ENCODE measurements around the gene ADAMTS13. TPM values are rescaled to one million over a fixed set of nuclear protein-coding genes. Genes with fewer than 3 reads are reported as not detected.

The ADAMTS13 gene
- total RNA-seq, 1 donor from 2014 or later: 3.1 TPM

- intact Hi-C loops (cut with micrococcal nuclease): no loop called here
- no peak for ATAC-seq
- peak; percentile 20 for DNase-seq
Measured at GRCh38 chr9:133477461-133477860, 55.3 kb downstream of the ADAMTS13 start.

- DNase-seq (peak; percentile 51), ATAC-seq (peak; percentile 35)
- intact Hi-C loops (cut with micrococcal nuclease): no loop called here
Measured at GRCh38 chr9:133477992-133478850, 56.1 kb downstream of the ADAMTS13 start.

- ATAC-seq (peak; percentile 99), DNase-seq (peak; percentile 94)
- intact Hi-C loops (cut with micrococcal nuclease): no loop called here
Measured at GRCh38 chr9:133478851-133479711, 56.9 kb downstream of the ADAMTS13 start, which contains the start of gene SLC2A6. TSS of gene SLC2A6 (minus strand) at chr9:133479099. CDS start at chr9:133479059, 40 bp downstream.

GRCh38 chr9:133483611-133484010 is 61.4 kb downstream of the ADAMTS13 start:
- intact Hi-C loops (cut with micrococcal nuclease): loop anchor here (10.0 kb wide), 2 partner anchors 79 to 299 kb away; no protein-coding TSS in a partner anchor
- DNase-seq: peak; percentile 10
- no peak for ATAC-seq

GRCh38 chr9:133484671-133485437 is 62.7 kb downstream of the ADAMTS13 start:
- ATAC-seq (no peak), DNase-seq (peak; percentile 23)
- intact Hi-C loops (cut with micrococcal nuclease): loop anchor here (10.0 kb wide), 2 partner anchors 80 to 300 kb away; no protein-coding TSS in a partner anchor

GRCh38 chr9:133485531-133486260 is 63.5 kb downstream of the ADAMTS13 start:
- DNase-seq: peak; percentile 26

GRCh38 chr9:133487331-133487725 is 65.2 kb downstream of the ADAMTS13 start:
- intact Hi-C loops (cut with micrococcal nuclease): loop anchor here (10.0 kb wide), 2 partner anchors 83 to 303 kb away; no protein-coding TSS in a partner anchor
- DNase-seq (no peak), ATAC-seq (no peak)

More at GRCh38 chr9:133485531-133486260, 63.5 kb downstream of the ADAMTS13 start:
- peak; percentile 7 for ATAC-seq
- intact Hi-C loops (cut with micrococcal nuclease): loop anchor here (10.0 kb wide), 2 partner anchors 81 to 301 kb away; no protein-coding TSS in a partner anchor

- DNase-seq (peak; percentile 20), ATAC-seq (no peak)
- intact Hi-C loops (cut with micrococcal nuclease): loop anchor here (10.0 kb wide), 2 partner anchors 84 to 304 kb away; no protein-coding TSS in a partner anchor
Measured at GRCh38 chr9:133488686-133489252, 66.6 kb downstream of the ADAMTS13 start.

GRCh38 chr9:133489253-133490190 is 67.4 kb downstream of the ADAMTS13 start:
- intact Hi-C loops (cut with micrococcal nuclease): loop anchor here (10.0 kb wide), 2 partner anchors 85 to 305 kb away; no protein-coding TSS in a partner anchor
- DNase-seq: peak; percentile 25
- no peak for ATAC-seq

- peak; percentile 20 for DNase-seq
- ATAC-seq: no peak
- intact Hi-C loops (cut with micrococcal nuclease): no loop called here
Measured at GRCh38 chr9:133490201-133490681, 68.1 kb downstream of the ADAMTS13 start.

- no peak for ATAC-seq
- intact Hi-C loops (cut with micrococcal nuclease): no loop called here
- peak; percentile 22 for DNase-seq
Measured at GRCh38 chr9:133490865-133491655, 68.9 kb downstream of the ADAMTS13 start.

- DNase-seq (no peak), ATAC-seq (no peak)
- intact Hi-C loops (cut with micrococcal nuclease): no loop called here
Measured at GRCh38 chr9:133491656-133491925, 69.4 kb downstream of the ADAMTS13 start.

GRCh38 chr9:133492061-133493021 is 70.2 kb downstream of the ADAMTS13 start:
- ATAC-seq (peak; percentile 50), DNase-seq (peak; percentile 31)
- intact Hi-C loops (cut with micrococcal nuclease): no loop called here

GRCh38 chr9:133493428-133493827 is 71.3 kb downstream of the ADAMTS13 start:
- intact Hi-C loops (cut with micrococcal nuclease): no loop called here
- DNase-seq (peak; percentile 20), ATAC-seq (no peak)
